KOPT-K1 (cell line): Measurements from ENCODE around the gene UBR4.
"Not testable (repeated sequence)": the region's sequence is repeated elsewhere in the genome, so short reads cannot be mapped to it uniquely, and the experiment has no call there.

ENCODE experiments used
- H3K27ac ChIP-seq: fragments of 200-600 bp; sonication (generic); 2 replicates; pipeline ENCODE4 v1.5.1; 2016; ENCODE audit warnings: antibody characterized with exemption, mild to moderate bottlenecking, low read depth, low read length; ENCODE audit not compliant: poor library complexity, severe bottlenecking
- H3K36me3 ChIP-seq: fragments of 200-600 bp; sonication (generic); 2 replicates; pipeline ENCODE4 v1.5.1; 2017; ENCODE audit warnings: antibody characterized with exemption, mild to moderate bottlenecking, low read length, moderate library complexity; ENCODE audit not compliant: insufficient read depth
- H3K9me3 ChIP-seq: fragments of 200-600 bp; sonication (generic); 2 replicates; pipeline ENCODE4 v1.5.1; 2017; ENCODE audit warnings: antibody characterized with exemption, low read length, mild to moderate bottlenecking; ENCODE audit not compliant: insufficient read depth, poor library complexity, severe bottlenecking

The UBR4 gene

GRCh38 chr1:19186001-19186400 is 24.1 kb downstream of the UBR4 start:
- H3K27ac ChIP-seq, result no peak overlapping the region
- H3K36me3 ChIP-seq, result peaks cover 98% of the 10 kb centered on the region

GRCh38 chr1:19182223-19182622 is 27.8 kb downstream of the UBR4 start:
- Histone ChIP-seq H3K36me3 (peaks cover 87% of the 10 kb centered on the region), H3K27ac (no peak overlapping the region), H3K9me3 (no peaks in the 10 kb centered on the region)

More at GRCh38 chr1:19186001-19186400, 24.1 kb downstream of the UBR4 start:
- no peaks in the 10 kb centered on the region for H3K9me3 ChIP-seq

GRCh38 chr1:19180265-19180657 is 29.8 kb downstream of the UBR4 start:
- Histone ChIP-seq H3K27ac (peak overlapping the region; percentile 5), H3K36me3 (peaks cover 87% of the 10 kb centered on the region)
- H3K9me3 ChIP-seq, result not testable (repeated sequence)

GRCh38 chr1:19179597-19180264 is 30.3 kb downstream of the UBR4 start:
- H3K36me3 ChIP-seq, result peaks cover 87% of the 10 kb centered on the region
- H3K9me3 ChIP-seq, result no peaks in the 10 kb centered on the region
- H3K27ac ChIP-seq, result peak overlapping the region; percentile 55

- Histone ChIP-seq H3K9me3 (no peaks in the 10 kb centered on the region), H3K27ac (peak overlapping the region; percentile 55), H3K36me3 (peaks cover 87% of the 10 kb centered on the region)
Measured at GRCh38 chr1:19178734-19179398, 31.2 kb downstream of the UBR4 start.

- peaks cover 87% of the 10 kb centered on the region for H3K36me3 ChIP-seq
- H3K9me3 ChIP-seq, result no peaks in the 10 kb centered on the region
- no peak overlapping the region for H3K27ac ChIP-seq
Measured at GRCh38 chr1:19177811-19178210, 32.3 kb downstream of the UBR4 start.

- Histone ChIP-seq H3K36me3 (peaks cover 100% of the 10 kb centered on the region), H3K9me3 (no peaks in the 10 kb centered on the region), H3K27ac (no peak overlapping the region)
Measured at GRCh38 chr1:19169642-19170041, 40.4 kb downstream of the UBR4 start.

- H3K27ac ChIP-seq, result no peak overlapping the region
- H3K36me3 ChIP-seq, result peaks cover 100% of the 10 kb centered on the region
- H3K9me3 ChIP-seq, result no peaks in the 10 kb centered on the region
Measured at GRCh38 chr1:19167140-19167539, 42.9 kb downstream of the UBR4 start.

GRCh38 chr1:19166066-19166465 is 44.0 kb downstream of the UBR4 start:
- Histone ChIP-seq H3K27ac (no peak overlapping the region), H3K9me3 (no peaks in the 10 kb centered on the region), H3K36me3 (peaks cover 100% of the 10 kb centered on the region)

GRCh38 chr1:19165501-19165900 is 44.6 kb downstream of the UBR4 start:
- Histone ChIP-seq H3K36me3 (peaks cover 100% of the 10 kb centered on the region), H3K27ac (no peak overlapping the region), H3K9me3 (no peaks in the 10 kb centered on the region)

- peaks cover 100% of the 10 kb centered on the region for H3K36me3 ChIP-seq
- no peaks in the 10 kb centered on the region for H3K9me3 ChIP-seq
- H3K27ac ChIP-seq, result no peak overlapping the region
Measured at GRCh38 chr1:19164274-19165015, 45.6 kb downstream of the UBR4 start.

- peaks cover 100% of the 10 kb centered on the region for H3K36me3 ChIP-seq
- H3K9me3 ChIP-seq, result no peaks in the 10 kb centered on the region
- H3K27ac ChIP-seq, result no peak overlapping the region
Measured at GRCh38 chr1:19163261-19163660, 46.8 kb downstream of the UBR4 start.

- Histone ChIP-seq H3K36me3 (peaks cover 100% of the 10 kb centered on the region), H3K27ac (no peak overlapping the region), H3K9me3 (no peaks in the 10 kb centered on the region)
Measured at GRCh38 chr1:19160831-19161230, 49.2 kb downstream of the UBR4 start.

- Histone ChIP-seq H3K9me3 (no peaks in the 10 kb centered on the region), H3K27ac (no peak overlapping the region), H3K36me3 (peaks cover 100% of the 10 kb centered on the region)
Measured at GRCh38 chr1:19157653-19158052, 52.4 kb downstream of the UBR4 start.

GRCh38 chr1:19156676-19157075 is 53.4 kb downstream of the UBR4 start:
- Histone ChIP-seq H3K36me3 (peaks cover 100% of the 10 kb centered on the region), H3K9me3 (no peaks in the 10 kb centered on the region), H3K27ac (no peak overlapping the region)
